ENCODE results near the gene SETD4.

The SETD4 gene

DNA sequence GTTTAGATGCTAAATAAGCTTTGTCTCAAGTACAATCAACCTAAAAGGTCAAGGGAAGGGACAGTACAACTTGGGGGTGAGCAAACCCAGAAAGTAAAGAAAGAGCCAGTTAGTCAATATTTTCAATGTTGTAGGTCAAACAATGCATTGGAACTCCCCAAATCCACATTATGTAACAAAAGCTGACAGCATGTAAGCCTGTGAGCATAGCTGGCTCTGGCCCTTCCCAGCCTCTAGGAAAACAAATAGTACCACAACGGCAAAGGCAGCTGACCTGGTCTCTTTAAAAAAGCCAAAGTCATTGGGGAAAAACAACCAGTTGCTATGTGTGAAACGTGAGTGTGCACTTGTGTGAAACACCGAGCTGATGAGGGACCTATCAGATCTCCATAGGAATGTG lies 12.9 kb upstream of the SETD4 start:
- Histone ChIP-seq H3K9ac (no peak overlapping the region), H3K36me3 (peaks cover 19 to 33% (median 24%) of the 10 kb centered on the region in 11 experiments), H3K4me3 (no peak overlapping the region), H3K4me2 (peak overlapping the region in 2 of 11 experiments; percentile 0 to 15; a peak in 1 of 22 replicates), H3K27ac (no peak overlapping the region), H3K4me1 (peaks cover 8 to 49% (median 29%) of the 10 kb centered on the region in 10 experiments; a peak in 17 of 20 replicates), H4K20me1 (no peaks in the 10 kb centered on the region), H3K27me3 (no peaks in the 10 kb centered on the region), H3K9me3 (replicated peaks in 1 of 11) (peaks cover 14 to 22% (median 15%) of the 10 kb centered on the region in 11 experiments)
- TF ChIP-seq Cebpa-rat (IDR thresholded peaks at IDR 0.05) = no peak

DNA sequence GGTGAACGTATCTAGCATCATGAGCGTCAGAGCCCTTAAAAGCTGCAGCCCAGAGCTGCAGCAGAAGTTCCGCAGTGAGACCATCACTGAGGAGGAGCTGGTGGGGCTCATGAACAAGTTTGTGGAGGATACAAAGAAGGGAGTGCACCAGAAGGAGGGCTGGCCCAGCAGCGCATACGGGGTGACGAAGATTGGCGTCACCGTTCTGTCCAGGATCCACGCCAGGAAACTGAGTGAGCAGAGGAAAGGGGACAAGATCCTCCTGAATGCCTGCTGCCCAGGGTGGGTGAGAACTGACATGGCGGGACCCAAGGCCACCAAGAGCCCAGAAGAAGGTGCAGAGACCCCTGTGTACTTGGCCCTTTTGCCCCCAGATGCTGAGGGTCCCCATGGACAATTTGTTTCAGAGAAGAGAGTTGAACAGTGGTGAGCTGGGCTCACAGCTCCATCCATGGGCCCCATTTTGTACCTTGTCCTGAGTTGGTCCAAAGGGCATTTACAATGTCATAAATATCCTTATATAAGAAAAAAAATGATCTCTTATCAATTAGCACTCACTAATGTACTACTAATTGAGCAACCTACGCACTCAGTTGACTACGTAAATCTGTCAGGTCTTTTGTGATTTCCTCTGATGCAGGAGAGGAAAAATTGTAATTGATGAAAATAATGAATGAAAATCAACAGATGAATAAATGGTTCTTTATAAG lies 12.3 kb upstream of the SETD4 start:
- no peaks in the 10 kb centered on the region for H3K27me3 ChIP-seq
- no peak overlapping the region for H3K9ac ChIP-seq
- H3K9me3 ChIP-seq (replicated peaks in 1 of 11) = peaks cover 19 to 28% (median 21%) of the 10 kb centered on the region in 11 experiments
- H3K4me1 ChIP-seq = peaks cover 8 to 44% (median 26%) of the 10 kb centered on the region in 10 experiments; a peak in 17 of 20 replicates
- no peak overlapping the region for H3K4me3 ChIP-seq
- no peak overlapping the region for H3K27ac ChIP-seq
- no peak for TF ChIP-seq Cebpa-rat (IDR thresholded peaks at IDR 0.05)
- no peaks in the 10 kb centered on the region for H4K20me1 ChIP-seq
- peak overlapping the region in 6 of 11 experiments; percentile 8 to 98 (median 24); a peak in 3 of 22 replicates for H3K4me2 ChIP-seq
- H3K36me3 ChIP-seq = peaks cover 19 to 33% (median 24%) of the 10 kb centered on the region in 11 experiments

DNA sequence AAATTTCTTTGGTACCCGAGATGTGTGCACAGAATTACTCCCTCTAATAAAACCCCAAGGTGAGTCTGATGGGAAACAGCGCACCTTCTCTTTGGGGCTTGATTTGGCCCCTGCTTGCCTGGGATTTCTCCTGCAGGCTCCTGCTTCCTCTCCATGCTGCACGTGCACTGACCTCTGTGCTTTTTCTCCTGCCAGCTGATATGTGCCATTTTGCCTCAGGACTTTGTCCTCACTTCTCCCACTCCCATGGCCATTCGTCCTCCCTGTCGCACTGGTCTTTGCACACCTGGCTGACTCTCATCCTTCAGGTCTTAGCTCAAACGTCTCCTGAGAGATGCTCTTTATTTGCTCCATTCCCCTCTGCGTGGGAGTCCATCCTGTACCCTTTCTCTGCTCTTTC lies 10.7 kb upstream of the SETD4 start:
- Histone ChIP-seq H3K4me2 (peak overlapping the region; percentile 77 to 98 (median 91); a peak in 21 of 22 replicates), H3K36me3 (peaks cover 19 to 33% (median 24%) of the 10 kb centered on the region in 11 experiments), H3K4me3 (peak overlapping the region in 3 of 10 experiments; percentile 8 to 79 (median 72); a peak in 3 of 20 replicates), H4K20me1 (no peaks in the 10 kb centered on the region), H3K27ac (no peak overlapping the region), H3K4me1 (peaks cover 8 to 34% (median 20%) of the 10 kb centered on the region in 10 experiments; a peak in 17 of 20 replicates), H3K9ac (no peak overlapping the region), H3K27me3 (no peaks in the 10 kb centered on the region), H3K9me3 (replicated peaks in 1 of 11) (peaks cover 23 to 37% (median 27%) of the 10 kb centered on the region in 11 experiments)
- no peak for TF ChIP-seq Cebpa-rat (IDR thresholded peaks at IDR 0.05)

DNA sequence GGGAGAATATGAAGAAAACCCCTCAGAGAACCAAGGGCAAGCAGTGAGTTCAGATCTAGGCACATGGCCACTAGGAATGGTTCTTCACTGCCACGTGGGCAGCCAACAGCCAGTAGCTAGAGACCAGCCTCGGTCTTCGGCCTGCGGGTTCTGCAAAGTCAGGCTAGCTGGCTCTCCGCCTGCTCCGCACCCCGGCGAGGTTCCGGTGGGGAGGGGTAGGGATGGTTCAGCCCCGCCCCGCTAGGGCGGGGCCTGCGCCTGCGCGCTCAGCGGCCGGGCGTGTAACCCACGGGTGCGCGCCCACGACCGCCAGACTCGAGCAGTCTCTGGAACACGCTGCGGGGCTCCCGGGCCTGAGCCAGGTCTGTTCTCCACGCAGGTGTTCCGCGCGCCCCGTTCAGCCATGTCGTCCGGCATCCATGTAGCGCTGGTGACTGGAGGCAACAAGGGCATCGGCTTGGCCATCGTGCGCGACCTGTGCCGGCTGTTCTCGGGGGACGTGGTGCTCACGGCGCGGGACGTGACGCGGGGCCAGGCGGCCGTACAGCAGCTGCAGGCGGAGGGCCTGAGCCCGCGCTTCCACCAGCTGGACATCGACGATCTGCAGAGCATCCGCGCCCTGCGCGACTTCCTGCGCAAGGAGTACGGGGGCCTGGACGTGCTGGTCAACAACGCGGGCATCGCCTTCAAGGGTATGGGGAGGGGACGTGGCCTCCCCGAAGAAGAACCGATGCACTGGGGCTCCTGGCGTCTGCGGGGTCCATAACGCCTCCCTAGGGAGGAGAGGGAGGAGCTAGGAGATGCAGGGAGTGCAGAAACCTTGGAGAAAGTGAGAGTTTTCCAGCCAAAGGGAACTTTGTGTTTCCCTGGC lies 9.6 kb upstream of the SETD4 start, which contains the start of gene CBR1:
TSS of gene CBR1 (plus strand) at position 312 of the 871 bp plus-strand sequence. CDS start at position 404, 92 bp downstream.
- Histone ChIP-seq H3K27ac (peak within 1 kb of the TSS; percentile 32 to 77 (median 69); a peak in 21 of 22 replicates), H3K9ac (peak within 1 kb of the TSS; percentile 68 to 84 (median 78)), H3K4me2 (peak within 1 kb of the TSS; percentile 77 to 98 (median 91))

DNA sequence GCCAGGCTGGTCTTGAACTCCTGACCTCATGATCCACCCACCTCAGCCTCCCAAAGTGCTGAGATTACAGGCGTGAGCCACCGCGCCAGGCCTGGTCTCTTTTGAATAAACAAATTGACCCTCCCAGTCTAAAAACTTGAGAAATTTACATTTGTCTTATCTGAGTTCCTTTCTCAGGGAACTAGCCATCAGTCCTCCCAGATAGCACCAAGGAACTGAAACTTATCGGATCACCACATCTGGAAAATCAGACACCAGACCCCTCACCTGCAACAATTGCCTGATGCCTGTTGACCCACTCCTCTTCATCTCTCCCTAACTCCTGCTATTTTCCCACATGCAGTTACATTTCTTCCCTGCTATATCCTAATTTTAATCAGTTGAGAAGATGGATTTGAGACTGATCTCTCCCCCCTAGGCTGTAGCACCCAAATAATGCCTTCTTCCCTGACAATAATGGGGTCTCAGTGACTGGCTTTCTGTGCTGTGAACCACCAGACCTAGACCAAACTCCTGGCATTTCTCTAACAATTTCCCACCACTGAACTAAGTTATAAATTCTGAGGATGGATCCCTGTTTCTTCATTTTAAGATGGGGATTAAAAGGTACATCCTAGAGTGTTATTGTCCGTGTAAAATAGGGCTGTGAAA lies 8.5 kb upstream of the SETD4 start:
- Histone ChIP-seq H3K27ac (peak overlapping the region in 9 of 11 experiments; percentile 32 to 77 (median 69); a peak in 12 of 22 replicates), H4K20me1 (no peaks in the 10 kb centered on the region)

More for the DNA sequence above, 9.6 kb upstream of the SETD4 start, which contains the start of gene CBR1:
- H3K9me3 ChIP-seq (replicated peaks in 1 of 11) = peaks cover 23 to 44% (median 27%) of the 10 kb centered on the region in 11 experiments
- peaks cover 8 to 39% (median 26%) of the 10 kb centered on the region in 10 experiments; a peak in 18 of 20 replicates for H3K4me1 ChIP-seq
- H3K27me3 ChIP-seq = no peaks in the 10 kb centered on the region
- peaks cover 19 to 33% (median 24%) of the 10 kb centered on the region in 11 experiments for H3K36me3 ChIP-seq
- no peaks in the 10 kb centered on the region for H4K20me1 ChIP-seq
- peak within 1 kb of the TSS; percentile 62 to 82 (median 76) for H3K4me3 ChIP-seq
- TF ChIP-seq Cebpa-rat (IDR thresholded peaks at IDR 0.05) = no peak

DNA sequence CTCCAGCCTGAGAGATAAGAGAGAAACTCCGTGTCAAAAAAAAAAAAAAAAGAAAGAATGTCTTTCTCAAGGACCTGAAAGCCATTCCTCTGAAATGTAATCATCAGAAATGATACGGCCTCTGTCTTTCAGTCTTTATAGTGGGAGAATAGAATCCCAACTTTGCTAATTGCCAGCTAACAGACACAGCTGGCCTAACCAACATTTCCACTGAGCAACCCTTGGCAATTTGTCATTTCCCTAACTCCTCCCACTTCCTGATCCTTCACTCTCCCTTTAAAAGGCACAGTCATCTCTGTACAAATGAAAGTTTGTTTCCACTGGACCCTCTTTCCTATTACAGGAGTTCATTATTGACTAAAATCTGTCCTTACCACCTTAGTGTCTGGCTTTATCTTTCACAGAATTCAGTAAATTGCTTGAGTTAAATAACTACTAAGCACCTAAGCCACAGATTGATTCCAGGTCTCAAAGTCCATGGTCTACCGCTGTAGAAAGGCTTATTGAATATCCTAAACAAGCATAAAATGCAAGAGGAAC lies 5.2 kb upstream of the SETD4 start:
- Histone ChIP-seq H3K4me2 (peak overlapping the region in 7 of 11 experiments; percentile 5 to 23 (median 14); a peak in 7 of 22 replicates), H3K9me3 (replicated peaks in 1 of 11) (peaks cover 23 to 44% (median 27%) of the 10 kb centered on the region in 11 experiments), H3K27ac (peak overlapping the region in 5 of 11 experiments; percentile 17 to 51 (median 28); a peak in 3 of 22 replicates), H3K9ac (no peak overlapping the region), H4K20me1 (no peaks in the 10 kb centered on the region), H3K4me3 (no peak overlapping the region), H3K36me3 (peaks cover 0 to 5% (median 0%) of the 10 kb centered on the region in 11 experiments; a peak in 3 of 22 replicates), H3K4me1 (peaks cover 8 to 25% (median 18%) of the 10 kb centered on the region in 10 experiments; a peak in 19 of 20 replicates), H3K27me3 (no peaks in the 10 kb centered on the region)
- no peak for TF ChIP-seq Cebpa-rat (IDR thresholded peaks at IDR 0.05)

More for the DNA sequence above, 8.5 kb upstream of the SETD4 start:
- no peaks in the 10 kb centered on the region for H3K27me3 ChIP-seq
- H3K4me3 ChIP-seq = peak overlapping the region in 9 of 10 experiments; percentile 62 to 82 (median 76); a peak in 14 of 20 replicates
- peaks cover 8 to 39% (median 26%) of the 10 kb centered on the region in 10 experiments; a peak in 18 of 20 replicates for H3K4me1 ChIP-seq
- peaks cover 19 to 33% (median 24%) of the 10 kb centered on the region in 11 experiments for H3K36me3 ChIP-seq
- peaks cover 23 to 44% (median 27%) of the 10 kb centered on the region in 11 experiments for H3K9me3 ChIP-seq (replicated peaks in 1 of 11)
- peak overlapping the region in 1 of 11 experiments; percentile 81; a peak in 1 of 22 replicates for H3K9ac ChIP-seq
- no peak for TF ChIP-seq Cebpa-rat (IDR thresholded peaks at IDR 0.05)
- peak overlapping the region in 5 of 11 experiments; percentile 89 to 98 (median 92); a peak in 9 of 22 replicates for H3K4me2 ChIP-seq

DNA sequence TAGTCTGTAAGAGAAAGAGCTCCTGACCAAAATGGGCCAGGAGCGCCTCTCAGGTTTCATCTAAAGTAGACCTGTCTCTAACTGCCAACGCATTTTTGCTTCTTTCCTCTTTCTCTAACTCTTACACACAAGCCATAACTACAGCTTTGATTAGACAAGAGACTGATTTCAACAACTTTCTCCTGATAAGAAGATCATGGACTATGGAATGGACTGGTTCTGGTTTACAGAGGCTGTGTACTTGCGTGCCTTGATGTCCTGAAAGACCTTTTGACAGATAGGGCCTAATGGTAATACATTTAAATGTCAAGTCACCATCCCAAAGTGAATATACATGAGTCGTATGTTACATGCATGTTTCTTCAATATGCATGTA lies 3.7 kb upstream of the SETD4 start:
- Histone ChIP-seq H3K27me3 (no peaks in the 10 kb centered on the region), H3K4me1 (peaks cover 9 to 21% (median 18%) of the 10 kb centered on the region in 10 experiments; a peak in 19 of 20 replicates), H3K27ac (no peak overlapping the region), H3K36me3 (peaks cover 0 to 4% (median 0%) of the 10 kb centered on the region in 11 experiments; a peak in 3 of 22 replicates), H3K4me3 (no peak overlapping the region), H4K20me1 (no peaks in the 10 kb centered on the region), H3K9me3 (replicated peaks in 1 of 11) (peaks cover 17 to 39% (median 20%) of the 10 kb centered on the region in 11 experiments), H3K4me2 (no peak overlapping the region), H3K9ac (no peak overlapping the region)
- TF ChIP-seq Cebpa-rat (IDR thresholded peaks at IDR 0.05) = no peak

All from BLaER1 treated with 17β-estradiol and CSF1 and Interleukin-3, amounts not matched to agents 10 nM and 100 nM (cell line).